Measurements from ENCODE around the gene SELP. TPM values are rescaled to one million over a fixed set of nuclear protein-coding genes. Genes with fewer than 3 reads are reported as not detected.

The SELP gene
- total RNA-seq, 2 donors from 2014 or later = 1.6 to 3.6 TPM

- Mint-ChIP-seq H3K4me1 (ENCODE audit: low read depth) (no peaks in the 10 kb centered on the region), H3K9me3 (peaks cover 0 to 3% of the 10 kb centered on the region in 2 donors), H3K27me3 (ENCODE audit: low read depth) (no peaks in the 10 kb centered on the region), H3K27ac (peak overlapping the region; percentile 18), H3K36me3 (ENCODE audit: insufficient read depth in 2 of 2) (peaks cover 25 to 55% of the 10 kb centered on the region in 2 donors), H3K4me3 (no peak overlapping the region)
- no peak for DNase-seq
- ATAC-seq (replicated peaks in 1 of 2) = no peak
Measured at GRCh38 chr1:169563650-169564049, 66.3 kb downstream of the SELP start.

- Mint-ChIP-seq H3K27ac (no peak overlapping the region), H3K4me3 (no peak overlapping the region), H3K36me3 (ENCODE audit: insufficient read depth in 2 of 2) (peaks cover 25 to 61% of the 10 kb centered on the region in 2 donors), H3K27me3 (ENCODE audit: low read depth) (no peaks in the 10 kb centered on the region), H3K4me1 (ENCODE audit: low read depth) (no peaks in the 10 kb centered on the region), H3K9me3 (peaks cover 0 to 3% of the 10 kb centered on the region in 2 donors)
- no peak for DNase-seq
- ATAC-seq (replicated peaks in 1 of 2) = no peak
Measured at GRCh38 chr1:169563019-169563615, 66.8 kb downstream of the SELP start.

- no peaks in the 10 kb centered on the region for H3K4me1 Mint-ChIP-seq (ENCODE audit: low read depth)
- H3K4me3 Mint-ChIP-seq = no peak overlapping the region
- peaks cover 0 to 3% of the 10 kb centered on the region in 2 donors for H3K9me3 Mint-ChIP-seq
- H3K27ac Mint-ChIP-seq = no peak overlapping the region
- peaks cover 25 to 71% of the 10 kb centered on the region in 2 donors for H3K36me3 Mint-ChIP-seq (ENCODE audit: insufficient read depth in 2 of 2)
- H3K27me3 Mint-ChIP-seq (ENCODE audit: low read depth) = no peaks in the 10 kb centered on the region
- ATAC-seq (replicated peaks in 1 of 2) (no peak), DNase-seq (no peak)
Measured at GRCh38 chr1:169561692-169562091, 68.2 kb downstream of the SELP start.

GRCh38 chr1:169557131-169557530 is 72.8 kb downstream of the SELP start:
- DNase-seq = no peak
- no peak overlapping the region for H3K27ac Mint-ChIP-seq
- H3K9me3 Mint-ChIP-seq = no peaks in the 10 kb centered on the region
- peaks cover 10 to 73% of the 10 kb centered on the region in 2 donors for H3K36me3 Mint-ChIP-seq (ENCODE audit: insufficient read depth in 2 of 2)
- ATAC-seq (replicated peaks in 1 of 2) = no peak
- no peaks in the 10 kb centered on the region for H3K27me3 Mint-ChIP-seq (ENCODE audit: low read depth)
- H3K4me3 Mint-ChIP-seq = no peak overlapping the region
- H3K4me1 Mint-ChIP-seq (ENCODE audit: low read depth) = no peaks in the 10 kb centered on the region

GRCh38 chr1:169550294-169550693 is 79.6 kb downstream of the SELP start:
- ATAC-seq (replicated peaks in 1 of 2) (peak in 1 of 2 donors; percentile 41), DNase-seq (no peak)
- Mint-ChIP-seq H3K4me1 (ENCODE audit: low read depth) (no peaks in the 10 kb centered on the region), H3K9me3 (no peaks in the 10 kb centered on the region), H3K36me3 (ENCODE audit: insufficient read depth in 2 of 2) (peaks cover 14 to 64% of the 10 kb centered on the region in 2 donors), H3K4me3 (no peak overlapping the region), H3K27me3 (ENCODE audit: low read depth) (no peaks in the 10 kb centered on the region), H3K27ac (no peak overlapping the region)

- ATAC-seq (replicated peaks in 1 of 2) (no peak), DNase-seq (no peak)
- Mint-ChIP-seq H3K9me3 (no peaks in the 10 kb centered on the region), H3K36me3 (ENCODE audit: insufficient read depth in 2 of 2) (peaks cover 14 to 56% of the 10 kb centered on the region in 2 donors), H3K27ac (no peak overlapping the region), H3K4me3 (no peak overlapping the region), H3K4me1 (ENCODE audit: low read depth) (no peaks in the 10 kb centered on the region), H3K27me3 (ENCODE audit: low read depth) (no peaks in the 10 kb centered on the region)
Measured at GRCh38 chr1:169548282-169548681, 81.6 kb downstream of the SELP start.

GRCh38 chr1:169546087-169546995 is 83.6 kb downstream of the SELP start:
- H3K27ac Mint-ChIP-seq = no peak overlapping the region
- H3K4me3 Mint-ChIP-seq = no peak overlapping the region
- no peaks in the 10 kb centered on the region for H3K4me1 Mint-ChIP-seq (ENCODE audit: low read depth)
- no peaks in the 10 kb centered on the region for H3K27me3 Mint-ChIP-seq (ENCODE audit: low read depth)
- DNase-seq (peak; percentile 44 to 62), ATAC-seq (replicated peaks in 1 of 2) (peak; percentile 72 to 85)
- no peaks in the 10 kb centered on the region for H3K9me3 Mint-ChIP-seq
- peaks cover 20 to 51% of the 10 kb centered on the region in 2 donors for H3K36me3 Mint-ChIP-seq (ENCODE audit: insufficient read depth in 2 of 2)

- Mint-ChIP-seq H3K27ac (no peak overlapping the region), H3K4me1 (ENCODE audit: low read depth) (no peaks in the 10 kb centered on the region), H3K9me3 (no peaks in the 10 kb centered on the region), H3K4me3 (no peak overlapping the region), H3K27me3 (ENCODE audit: low read depth) (no peaks in the 10 kb centered on the region), H3K36me3 (ENCODE audit: insufficient read depth in 2 of 2) (peaks cover 20 to 47% of the 10 kb centered on the region in 2 donors)
- ATAC-seq (replicated peaks in 1 of 2) (no peak), DNase-seq (no peak)
Measured at GRCh38 chr1:169545472-169545871, 84.5 kb downstream of the SELP start.

- Mint-ChIP-seq H3K27me3 (ENCODE audit: low read depth) (no peaks in the 10 kb centered on the region), H3K36me3 (ENCODE audit: insufficient read depth in 2 of 2) (peaks cover 13 to 38% of the 10 kb centered on the region in 2 donors), H3K4me1 (ENCODE audit: low read depth) (no peaks in the 10 kb centered on the region), H3K9me3 (no peaks in the 10 kb centered on the region), H3K27ac (peak overlapping the region; percentile 61), H3K4me3 (no peak overlapping the region)
- ATAC-seq (replicated peaks in 1 of 2) (no peak), DNase-seq (no peak)
Measured at GRCh38 chr1:169538998-169539871, 90.7 kb downstream of the SELP start.

Other genes starting within 250 kb of the SELP start
- gene CCDC181, start 202.7 kb downstream of the SELP start, total RNA-seq = not detected
- gene SLC19A2, start 144.2 kb downstream of the SELP start, total RNA-seq = 1 to 10 TPM; 4.6 to 7.2 TPM
- 10 to 100 TPM; 37.4 to 81.5 TPM for gene F5, start 43.6 kb downstream of the SELP start, total RNA-seq
- 100 to 1,000 TPM; 211 to 331 TPM for gene SELL, start 81.5 kb upstream of the SELP start, total RNA-seq
- gene SELE, start 104.0 kb upstream of the SELP start, total RNA-seq = not detected
- 10 to 100 TPM; 11.7 to 12.1 TPM for gene METTL18, start 164.8 kb upstream of the SELP start, total RNA-seq